HG03175 (cell line): ENCODE measurements around the gene CREB3L2.

Source experiments
- ATAC-seq: cut with Tn5 transposase; IDR thresholded peaks from one replicate; pipeline ENCODE4 v1.9.1; 2021; ENCODE audit warnings: mild to moderate bottlenecking, moderate library complexity; ENCODE audit not compliant: unreplicated experiment

CREB3L2 gene

DNA sequence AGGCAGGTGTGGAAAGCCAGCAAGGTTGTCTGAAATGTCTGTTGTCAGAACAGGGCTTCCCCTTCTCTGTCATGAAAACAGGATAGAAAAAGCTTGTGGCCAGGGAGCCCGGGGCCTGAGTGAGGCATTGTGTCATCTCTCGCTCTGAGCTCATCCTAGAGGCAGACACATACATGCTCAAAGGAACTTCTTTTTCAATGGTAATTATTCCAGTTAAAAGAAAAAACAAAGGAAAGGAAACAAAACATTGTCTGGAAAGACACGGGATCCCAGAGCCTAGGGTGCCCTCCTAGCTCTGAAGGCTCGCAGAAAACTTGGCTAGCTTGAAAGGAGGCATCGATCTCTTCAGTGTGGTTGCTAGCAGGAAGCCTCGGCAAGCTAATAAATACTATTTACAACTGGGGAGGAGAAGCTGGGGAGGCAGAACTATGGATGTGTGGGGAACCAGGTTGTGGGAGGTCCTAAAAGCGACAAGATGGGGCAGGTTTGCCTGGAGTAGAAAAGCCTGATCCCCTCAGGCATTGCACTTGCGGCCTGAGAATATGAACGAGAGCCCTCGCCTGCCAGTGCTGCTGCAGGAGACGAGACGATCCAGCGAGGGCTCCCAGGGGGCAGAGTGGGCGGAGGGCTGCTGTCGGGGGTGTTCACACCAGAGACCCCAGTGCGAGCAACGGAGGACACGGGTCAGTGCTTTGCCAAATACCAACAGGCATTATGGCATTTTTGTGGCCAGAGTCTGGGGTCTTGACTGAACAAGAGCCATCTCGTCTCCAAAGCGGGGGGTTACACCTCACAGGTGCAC, 122.3 kb downstream of the CREB3L2 start:
- ATAC-seq: no peak

DNA sequence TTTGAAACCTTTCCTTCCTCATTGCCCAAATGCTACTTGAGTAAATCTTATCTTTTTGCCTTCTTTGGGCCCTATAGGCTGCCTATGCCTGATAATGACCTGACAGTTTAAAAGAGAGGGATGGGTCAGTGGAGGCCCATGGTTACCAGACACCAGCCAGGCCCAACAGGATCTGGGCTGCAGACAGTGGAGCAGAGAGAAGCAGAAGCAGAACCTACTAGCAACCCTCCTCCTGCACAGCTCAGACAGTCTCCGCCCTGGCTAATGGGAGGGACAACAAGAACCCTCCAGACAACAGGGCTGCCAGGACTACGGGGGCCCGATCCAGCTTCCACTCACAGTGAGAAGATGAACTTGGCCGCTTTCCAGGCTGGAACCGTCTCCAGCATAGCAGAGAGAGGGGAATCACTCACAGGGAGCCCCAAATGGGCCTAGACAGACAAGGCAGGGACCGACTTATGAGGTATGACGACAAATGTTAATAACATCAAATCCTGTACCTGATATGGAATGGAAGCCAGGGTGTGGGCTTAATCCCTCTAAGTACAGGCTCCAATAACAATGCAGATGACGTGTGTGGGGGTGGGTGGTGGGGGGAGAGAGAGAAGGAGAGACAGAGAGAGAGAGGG, 123.4 kb downstream of the CREB3L2 start:
- ATAC-seq: no peak

DNA sequence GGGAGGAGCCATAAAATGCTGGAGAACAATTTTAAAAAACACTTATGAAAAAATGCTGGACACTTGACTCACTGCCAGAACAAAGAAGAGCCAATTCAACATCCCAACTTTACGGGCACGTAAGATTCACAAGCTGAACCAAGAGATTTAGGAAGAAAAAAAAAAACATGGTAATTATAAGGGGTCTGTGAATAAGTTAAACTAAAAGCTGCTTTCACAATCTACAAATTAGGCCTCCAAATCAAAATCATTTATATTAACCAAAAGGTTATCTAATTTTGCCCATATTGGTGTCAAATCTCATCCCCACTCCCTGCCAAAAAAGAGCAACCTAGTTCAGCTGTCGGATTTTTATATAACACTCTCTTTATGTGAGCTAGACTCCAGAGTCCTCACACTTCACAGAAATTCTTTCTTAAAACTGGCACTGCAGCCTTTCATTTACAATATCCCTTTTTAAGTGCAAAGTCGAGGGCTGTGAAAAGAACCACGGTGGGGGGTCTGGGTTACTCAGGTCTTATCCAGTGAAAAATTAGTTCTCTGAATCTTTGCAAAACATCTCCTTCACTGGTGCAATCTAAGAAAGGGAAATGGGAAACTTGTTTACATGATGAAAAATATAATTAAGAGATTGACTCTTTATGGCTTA, 124.7 kb downstream of the CREB3L2 start:
- ATAC-seq: no peak

DNA sequence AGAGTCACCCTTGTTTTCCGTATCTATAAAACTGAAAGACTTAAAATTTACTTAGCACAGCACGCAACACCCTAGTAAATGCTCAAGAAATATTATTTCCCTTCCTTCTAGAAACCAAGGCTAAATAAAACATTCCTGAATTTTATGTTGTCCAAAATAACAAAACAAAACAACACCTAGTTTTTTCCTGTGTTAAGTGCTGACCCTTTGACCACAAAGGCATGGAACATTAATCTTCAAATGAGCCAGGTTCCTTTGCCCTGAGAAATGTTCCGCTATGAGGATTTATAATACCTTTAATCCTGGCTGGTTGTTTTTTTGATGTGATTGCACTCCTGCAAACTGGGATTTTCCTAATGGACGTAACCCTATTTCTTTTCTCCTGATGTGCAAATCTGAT, 126.1 kb downstream of the CREB3L2 start:
- ATAC-seq: no peak

DNA sequence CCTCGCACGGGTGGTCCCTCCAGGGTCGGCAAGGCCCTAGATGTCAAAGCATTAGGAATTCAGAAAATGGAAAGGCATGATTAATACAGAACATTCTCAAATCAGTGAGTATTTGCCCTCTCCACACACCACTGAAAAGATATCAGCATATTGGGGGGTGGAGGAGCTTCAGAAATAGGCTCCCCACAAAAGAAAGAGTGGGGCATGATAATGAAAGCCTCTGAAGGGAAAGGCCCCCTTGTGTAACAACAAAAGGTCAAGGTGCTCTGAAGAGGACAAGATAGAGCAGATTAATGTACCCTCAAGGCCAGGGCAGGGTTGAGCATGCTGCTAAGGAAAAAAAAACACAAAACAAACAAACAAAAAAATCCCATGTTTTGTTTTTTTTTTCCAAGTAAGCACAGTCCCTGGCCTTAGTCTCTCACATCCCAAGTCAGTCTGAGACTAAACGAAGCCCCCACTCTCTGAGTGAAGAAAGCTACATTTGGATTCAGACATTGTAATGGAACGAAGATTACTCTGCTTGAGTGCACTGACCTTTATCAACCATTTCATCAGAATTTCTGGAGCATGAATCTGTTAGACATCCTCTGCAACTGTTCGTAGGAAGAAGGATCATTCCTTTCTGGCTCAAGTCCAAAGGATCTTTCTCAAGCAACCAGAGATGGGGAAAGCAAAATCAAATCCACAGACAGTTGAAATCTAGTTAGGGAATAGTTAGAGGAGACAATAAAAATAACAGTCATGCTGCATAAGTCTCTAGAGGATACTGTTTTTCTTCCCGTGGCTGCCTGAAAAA, 127.7 kb downstream of the CREB3L2 start:
- no peak for ATAC-seq

DNA sequence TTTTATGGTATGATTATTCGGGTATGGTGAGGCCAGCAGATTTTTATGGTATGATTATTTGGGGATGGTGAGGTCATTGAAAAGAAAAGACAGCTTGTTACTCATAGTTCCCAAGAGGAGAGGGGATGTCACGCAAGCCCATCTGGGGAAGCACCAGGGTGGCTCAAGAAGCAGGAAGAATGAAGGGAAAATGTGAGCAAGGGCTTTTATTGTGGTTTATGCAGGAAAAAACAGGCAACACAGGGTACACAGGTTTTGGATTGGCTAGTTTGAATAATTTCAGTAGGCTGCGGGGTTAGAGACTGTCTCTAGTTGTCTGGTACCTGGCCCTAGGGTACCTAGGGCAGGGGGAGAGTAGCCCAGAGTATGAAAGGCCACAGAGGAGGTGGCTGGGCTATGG, 128.4 kb downstream of the CREB3L2 start:
- ATAC-seq: no peak

DNA sequence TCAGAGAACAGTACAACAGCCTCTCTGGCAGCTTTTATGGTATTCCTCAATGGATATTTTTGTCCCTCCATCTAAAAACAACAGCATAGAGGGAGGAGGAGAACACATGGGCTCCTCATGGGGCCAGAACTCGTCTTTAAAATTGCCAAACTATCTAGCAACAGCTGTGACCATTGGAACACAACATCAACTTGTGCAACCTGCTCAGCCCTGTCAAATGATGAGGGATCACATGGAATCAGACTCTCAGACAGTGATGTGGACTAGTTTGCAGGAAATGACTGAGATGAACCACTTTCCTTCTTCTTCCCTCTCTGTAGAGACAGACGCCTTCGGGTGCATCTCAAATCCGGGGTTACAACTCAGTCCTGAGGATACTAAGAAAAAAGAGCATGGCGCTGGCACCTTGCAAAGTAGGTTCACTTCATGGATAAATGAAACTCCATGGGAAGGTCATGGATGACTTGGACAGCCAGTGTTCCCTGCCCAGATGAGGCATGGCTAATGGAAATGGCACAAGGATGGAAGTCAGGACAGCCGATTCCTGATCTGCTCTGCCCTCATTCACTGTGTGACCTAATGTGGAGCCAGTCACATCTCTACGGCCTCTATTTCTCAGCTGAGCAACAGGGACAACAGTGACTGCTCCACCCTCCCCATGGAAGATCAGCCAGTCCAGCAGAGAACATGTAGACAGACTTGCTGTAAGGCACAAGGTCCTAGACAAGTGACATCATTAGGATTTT, 130.5 kb downstream of the CREB3L2 start:
- ATAC-seq: no peak

DNA sequence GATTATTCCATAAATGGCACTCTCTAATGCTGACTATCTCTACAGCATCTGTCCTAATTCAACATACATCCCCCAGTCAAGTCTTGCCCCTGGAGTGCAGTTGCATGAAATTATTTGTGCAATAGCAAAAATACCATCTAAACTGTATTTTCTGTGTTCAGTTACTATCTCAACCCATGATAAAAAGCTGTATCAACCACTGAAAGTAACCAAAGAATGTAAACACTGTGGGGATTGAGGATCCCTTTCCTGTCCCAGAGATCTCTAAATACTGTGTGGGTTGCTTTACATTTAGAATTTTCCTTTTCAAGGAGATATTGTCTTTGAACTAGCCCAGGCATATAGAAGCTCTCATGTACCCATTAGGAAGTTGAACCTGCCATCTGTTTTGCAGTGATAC, 131.2 kb downstream of the CREB3L2 start:
- no peak for ATAC-seq

DNA sequence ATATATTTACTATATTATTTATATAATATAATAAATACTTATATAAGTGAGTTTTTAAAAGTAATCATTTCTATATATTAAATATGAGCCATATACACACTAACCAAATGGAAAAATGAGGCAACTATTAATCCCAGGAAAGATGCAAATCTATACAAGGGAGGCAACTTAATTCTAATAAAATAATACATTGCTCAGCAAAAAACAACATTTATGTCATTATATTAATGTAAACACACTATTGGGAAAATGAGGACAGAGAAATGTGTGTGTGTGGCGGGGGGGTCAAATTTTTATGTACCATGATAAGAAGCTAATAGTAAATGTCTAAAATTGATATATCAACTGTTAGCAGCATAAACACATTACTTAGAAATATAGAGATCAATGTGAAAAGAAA, 131.8 kb downstream of the CREB3L2 start:
- no peak for ATAC-seq

DNA sequence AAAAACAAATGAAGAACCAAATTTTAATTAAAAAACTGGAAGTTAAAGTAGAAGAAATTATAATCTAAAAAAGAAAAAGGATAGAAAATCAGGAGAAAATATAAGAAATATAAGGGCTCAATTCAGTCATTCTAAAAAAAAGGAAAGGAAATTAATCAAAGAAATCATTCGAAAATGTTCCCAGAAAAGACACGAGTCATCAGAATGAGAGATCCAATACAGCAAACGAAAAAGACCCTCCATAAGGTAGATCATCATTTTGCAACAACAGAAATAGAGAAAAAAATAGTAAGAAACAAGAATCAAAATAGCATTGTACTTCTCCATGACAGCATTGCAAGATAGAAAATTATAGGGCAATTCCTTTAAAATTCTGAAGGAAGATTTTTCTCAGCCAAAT, 132.6 kb downstream of the CREB3L2 start:
- ATAC-seq: no peak

DNA sequence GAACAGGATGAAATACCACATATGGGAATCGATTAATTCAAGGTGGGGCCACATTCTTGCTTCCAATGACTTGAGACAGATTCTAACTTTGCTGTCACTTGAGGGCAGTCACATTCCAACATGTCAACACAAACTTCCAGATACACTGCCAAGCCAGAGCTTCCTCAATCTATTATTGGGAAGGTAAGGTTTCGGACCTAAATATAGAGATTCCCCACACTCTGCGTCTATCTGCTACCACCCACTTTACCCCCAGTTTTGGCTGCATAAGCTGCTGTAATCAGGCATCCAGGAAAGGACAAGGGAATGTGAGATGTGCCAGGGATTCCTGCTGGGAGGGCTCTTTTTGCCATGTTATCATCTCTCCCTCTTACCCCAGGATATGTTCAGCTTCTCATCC, 134.6 kb downstream of the CREB3L2 start:
- no peak for ATAC-seq

DNA sequence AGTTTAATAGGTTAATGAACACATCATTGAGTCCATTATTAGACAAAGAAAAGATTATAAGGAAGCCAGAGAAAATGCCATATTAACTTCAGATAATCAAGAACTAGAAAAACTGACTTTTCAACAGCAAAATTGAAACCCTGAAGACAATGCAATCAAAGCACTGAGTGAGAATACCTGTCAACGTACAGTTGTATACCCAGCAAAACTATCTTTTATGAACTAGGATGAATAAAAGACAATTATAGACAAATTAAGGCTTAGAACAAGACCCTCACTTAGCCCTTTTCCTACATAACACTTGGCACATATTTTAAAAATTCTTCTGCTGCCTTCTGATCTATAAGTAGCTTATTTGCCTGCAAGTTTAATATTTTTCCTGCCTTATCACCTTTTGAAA, 136.1 kb downstream of the CREB3L2 start:
- no peak for ATAC-seq

DNA sequence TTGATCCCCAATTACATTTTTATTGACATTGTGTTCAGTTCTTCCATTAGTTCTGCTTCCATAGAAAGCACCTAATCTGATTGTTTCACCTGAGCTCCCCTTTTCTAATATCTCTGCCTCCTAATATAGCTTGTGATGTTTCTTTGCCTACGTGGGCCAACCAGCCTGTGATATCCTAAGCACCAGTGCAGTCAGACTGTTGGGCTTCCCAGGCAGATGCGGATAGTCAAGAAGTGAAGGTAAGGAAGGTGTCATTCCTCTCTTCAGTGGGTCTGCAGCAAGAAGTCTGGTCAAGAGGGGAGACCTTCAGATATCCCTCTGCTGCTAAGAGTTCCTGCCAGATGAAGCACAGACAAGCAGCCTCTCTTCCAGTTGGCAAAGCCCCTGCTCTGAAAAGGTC, 138.9 kb downstream of the CREB3L2 start:
- no peak for ATAC-seq

DNA sequence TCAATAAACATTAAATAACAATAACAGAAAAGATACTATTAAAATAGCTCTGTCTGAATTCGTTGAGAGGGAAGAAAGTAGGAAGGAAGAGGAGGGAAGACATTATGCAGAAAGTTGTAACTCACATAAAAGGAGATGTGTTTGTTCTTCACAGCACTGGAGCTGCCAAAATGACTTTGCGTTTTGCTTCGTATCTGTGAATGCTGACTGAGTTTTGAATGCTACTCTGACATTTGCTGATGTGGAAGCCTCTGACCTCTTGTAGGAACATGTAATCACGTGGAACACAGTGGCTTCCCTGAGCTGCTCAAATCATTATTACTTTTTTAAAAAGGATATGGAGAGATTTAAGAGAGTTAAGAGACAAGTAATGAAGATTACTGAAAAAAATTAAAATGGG, 139.5 kb downstream of the CREB3L2 start:
- no peak for ATAC-seq

DNA sequence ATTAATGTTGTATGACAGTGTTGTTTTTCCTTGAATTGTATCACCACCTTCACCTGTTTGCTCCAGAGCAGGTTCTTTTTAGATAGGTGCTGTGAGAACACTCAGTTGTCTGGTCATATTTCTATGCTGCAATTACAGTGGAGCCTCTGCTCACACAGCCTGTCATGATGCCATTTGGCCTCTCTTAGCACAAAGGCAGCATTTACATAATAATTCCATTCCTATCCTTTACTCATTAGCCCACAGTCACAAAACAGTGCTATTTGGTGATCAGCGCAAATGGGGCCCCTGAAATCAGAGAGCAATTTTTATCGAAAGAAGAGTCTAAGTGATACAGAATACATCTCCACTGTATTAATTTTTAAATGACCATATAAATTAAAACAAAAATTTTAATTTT, 141.3 kb downstream of the CREB3L2 start:
- ATAC-seq: no peak

DNA sequence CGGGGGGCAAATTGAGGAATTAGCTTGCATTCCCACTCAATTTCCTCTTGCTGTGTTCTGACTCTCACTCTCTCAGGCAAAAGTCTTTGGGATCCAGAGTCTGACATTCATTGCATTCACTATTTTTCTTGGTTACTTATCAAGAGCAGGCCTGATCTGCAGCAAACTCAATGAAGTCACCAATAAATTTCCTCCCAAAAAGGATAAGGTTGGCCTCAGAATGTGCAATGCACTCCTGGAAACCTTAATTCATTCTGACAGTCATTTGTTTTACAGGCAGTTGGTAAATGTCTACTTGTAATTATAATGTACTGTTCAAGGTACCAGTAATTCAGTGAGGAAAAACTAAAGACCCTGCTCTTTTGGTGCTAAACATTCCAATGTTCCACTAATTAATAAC, 148.8 kb downstream of the CREB3L2 start:
- ATAC-seq: no peak

DNA sequence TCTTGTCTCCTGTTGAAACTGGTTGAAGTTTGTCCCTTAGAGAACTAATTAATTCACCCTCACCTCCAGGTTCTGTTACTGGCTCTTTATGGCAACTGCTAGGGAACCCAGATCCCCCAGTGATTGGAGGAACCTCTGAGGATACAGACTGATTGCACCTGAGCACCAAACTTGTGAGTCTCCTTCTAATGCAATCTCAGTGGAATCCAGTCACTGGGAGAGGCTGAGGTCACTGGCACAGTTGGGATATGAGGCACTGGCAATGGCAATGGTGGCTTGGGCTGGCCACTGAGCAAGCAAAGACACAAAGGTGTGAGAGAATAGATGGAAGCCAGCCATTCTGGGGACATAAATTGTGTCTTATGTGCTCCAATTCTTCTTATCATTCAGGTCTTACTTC, 149.8 kb downstream of the CREB3L2 start:
- no peak for ATAC-seq

DNA sequence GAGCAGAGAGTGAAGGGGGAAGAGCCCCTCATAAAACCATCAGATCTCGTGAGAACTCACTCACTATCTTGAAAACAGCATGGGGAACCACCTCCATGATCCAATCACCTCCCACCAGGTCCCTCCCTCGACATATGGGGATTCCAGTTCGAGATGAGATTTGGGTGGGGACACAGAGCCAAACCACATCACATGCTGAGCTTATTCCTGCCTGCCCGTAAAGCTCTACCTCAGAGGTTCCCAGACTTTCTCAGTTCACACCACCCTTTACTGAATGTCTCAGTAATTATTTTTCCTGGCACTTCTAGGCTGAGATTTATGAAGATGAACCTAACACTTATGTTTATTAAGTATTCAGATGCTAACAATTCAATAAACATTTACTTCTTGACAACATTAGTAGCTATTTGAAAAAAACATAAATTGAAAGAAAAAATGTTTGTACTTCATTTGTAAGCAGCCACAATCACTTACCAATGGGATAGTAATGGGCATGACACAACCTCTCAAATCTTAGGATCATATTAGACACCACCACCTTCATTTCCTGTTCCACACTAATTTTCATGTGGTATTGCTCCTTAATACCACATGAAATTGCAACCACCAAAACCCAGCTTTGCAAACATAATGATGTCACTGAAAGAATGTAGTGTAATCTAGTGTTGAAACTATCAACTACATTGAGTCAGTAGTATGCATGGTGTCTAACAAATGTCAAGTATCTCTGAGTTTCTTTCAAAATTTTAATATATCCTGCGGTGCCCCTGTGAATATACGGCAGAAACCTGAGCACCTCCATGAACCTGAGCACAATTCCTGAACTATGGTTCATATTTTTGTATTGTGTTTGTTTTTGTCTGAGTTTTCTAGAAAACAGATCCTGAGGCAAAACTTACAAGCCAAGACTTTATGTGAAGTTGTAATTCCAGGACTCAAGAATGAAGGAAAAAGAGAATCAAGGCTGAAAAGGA, 150.6 kb downstream of the CREB3L2 start:
- no peak for ATAC-seq

DNA sequence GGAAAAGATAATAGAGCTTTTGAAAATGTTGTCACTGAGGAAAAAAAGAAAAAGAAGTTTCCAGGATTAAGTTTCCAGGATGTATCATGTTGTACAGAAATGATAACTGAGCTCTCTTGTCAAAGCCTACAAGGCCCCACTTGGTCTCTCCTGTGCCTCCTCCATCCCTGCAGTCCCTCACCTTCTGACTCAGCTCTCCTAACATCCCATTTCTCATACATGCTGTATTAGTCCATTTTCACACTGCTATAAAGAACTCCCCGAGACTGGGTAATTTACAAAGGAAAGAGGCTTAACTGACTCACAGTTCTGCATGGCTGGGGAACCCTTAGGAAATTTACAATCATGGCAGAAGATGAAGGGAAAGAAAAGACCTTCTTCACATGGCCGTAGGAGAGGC, 151.3 kb downstream of the CREB3L2 start:
- no peak for ATAC-seq

DNA sequence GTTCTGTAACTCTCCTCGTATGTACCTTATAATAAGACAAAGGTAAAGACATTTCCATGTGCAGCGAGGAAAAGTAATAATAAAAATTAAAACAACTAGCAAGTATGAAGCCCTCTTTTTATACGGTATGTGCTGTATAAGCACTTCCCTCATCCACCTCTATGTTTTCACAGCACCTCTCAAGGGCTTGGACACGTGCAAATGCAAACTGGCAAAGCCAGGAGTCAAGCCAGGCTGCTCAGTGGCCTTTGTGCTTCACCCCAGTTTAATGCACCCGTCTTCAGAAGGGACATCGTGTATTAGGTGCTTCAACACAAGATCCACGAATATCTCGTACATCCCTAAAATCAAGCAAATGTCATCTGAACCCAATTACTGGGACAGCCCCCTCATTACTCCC, 153.8 kb downstream of the CREB3L2 start:
- no peak for ATAC-seq
